ACHN (cell line): ENCODE data around the gene PRKAR1B.

Experiments used
- DNase-seq: peaks from one replicate; pipeline ENCODE4 v3.0.0-alpha.2; 2015
- in situ Hi-C: cut with HindIII; loops from 2 replicates; pipeline ENCODE4 v1.10.0; 2017; ENCODE audit warnings: low sequenced_read_pairs, low pct_ligation_motif_present, low pct_unique_long_range_greater_than_20kb

The PRKAR1B gene

GRCh38 chr7:711093-711921 lies 15.8 kb downstream of the PRKAR1B start:
- no peak for DNase-seq
- in situ Hi-C loops: no loop called here

GRCh38 chr7:710161-710560 lies 16.9 kb downstream of the PRKAR1B start:
- in situ Hi-C loops: no loop called here
- no peak for DNase-seq

GRCh38 chr7:707296-708000 lies 19.6 kb downstream of the PRKAR1B start:
- DNase-seq: no peak
- in situ Hi-C loops: no loop called here

GRCh38 chr7:706721-707120 lies 20.4 kb downstream of the PRKAR1B start:
- no peak for DNase-seq
- in situ Hi-C loops: no loop called here

GRCh38 chr7:703049-703448 lies 24.0 kb downstream of the PRKAR1B start:
- no peak for DNase-seq
- in situ Hi-C loops: no loop called here

GRCh38 chr7:701086-701671 lies 25.9 kb downstream of the PRKAR1B start:
- in situ Hi-C loops: no loop called here

GRCh38 chr7:699476-700170 lies 27.5 kb downstream of the PRKAR1B start:
- no peak for DNase-seq
- in situ Hi-C loops: no loop called here

More at GRCh38 chr7:701086-701671, 25.9 kb downstream of the PRKAR1B start:
- DNase-seq: no peak

GRCh38 chr7:698515-699475 lies 28.3 kb downstream of the PRKAR1B start:
- DNase-seq: no peak
- in situ Hi-C loops: no loop called here

- in situ Hi-C loops: no loop called here
- DNase-seq: no peak
Observed at GRCh38 chr7:696812-697551, 30.1 kb downstream of the PRKAR1B start.

- no peak for DNase-seq
- in situ Hi-C loops: no loop called here
Observed at GRCh38 chr7:696426-696811, 30.7 kb downstream of the PRKAR1B start.

- no peak for DNase-seq
- in situ Hi-C loops: no loop called here
Observed at GRCh38 chr7:693280-693679, 33.8 kb downstream of the PRKAR1B start.

- DNase-seq: no peak
- in situ Hi-C loops: no loop called here
Observed at GRCh38 chr7:691361-692045, 35.6 kb downstream of the PRKAR1B start.

GRCh38 chr7:690478-691360 lies 36.4 kb downstream of the PRKAR1B start:
- no peak for DNase-seq
- in situ Hi-C loops: no loop called here

- DNase-seq: no peak
- in situ Hi-C loops: no loop called here
Observed at GRCh38 chr7:685540-685939, 41.5 kb downstream of the PRKAR1B start.

GRCh38 chr7:684416-684815 lies 42.7 kb downstream of the PRKAR1B start:
- in situ Hi-C loops: no loop called here
- no peak for DNase-seq
